Measurements from ENCODE around the gene EMX2.

Gene EMX2

DNA sequence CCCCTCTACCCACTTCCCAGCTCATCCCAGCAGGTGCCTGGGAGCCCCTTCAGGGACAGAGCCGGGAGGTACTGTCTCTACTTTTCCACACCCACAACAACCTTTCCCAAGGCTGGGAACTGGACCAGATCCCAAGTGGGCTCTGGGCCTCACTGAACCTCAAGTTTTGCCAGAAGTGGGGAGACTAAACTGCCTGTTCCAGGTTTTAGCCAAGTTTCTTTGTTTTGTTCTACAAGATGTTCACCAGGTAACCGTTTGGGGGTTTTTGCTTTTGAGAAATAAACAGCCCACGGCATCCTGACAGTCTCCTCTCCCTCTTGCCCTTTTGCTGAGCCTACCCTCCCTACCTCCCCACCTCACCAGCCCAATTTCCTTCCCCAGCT lies 10.6 kb upstream of the EMX2 start:
- no peak for DNase-seq (ENCODE audit: low spot score)

GRCh38 chr10:117532451-117533107 lies 10.0 kb upstream of the EMX2 start:
- no peak for DNase-seq (ENCODE audit: low spot score)

GRCh38 chr10:117533507-117534281 lies 8.9 kb upstream of the EMX2 start:
- DNase-seq (ENCODE audit: low spot score): no peak

DNA sequence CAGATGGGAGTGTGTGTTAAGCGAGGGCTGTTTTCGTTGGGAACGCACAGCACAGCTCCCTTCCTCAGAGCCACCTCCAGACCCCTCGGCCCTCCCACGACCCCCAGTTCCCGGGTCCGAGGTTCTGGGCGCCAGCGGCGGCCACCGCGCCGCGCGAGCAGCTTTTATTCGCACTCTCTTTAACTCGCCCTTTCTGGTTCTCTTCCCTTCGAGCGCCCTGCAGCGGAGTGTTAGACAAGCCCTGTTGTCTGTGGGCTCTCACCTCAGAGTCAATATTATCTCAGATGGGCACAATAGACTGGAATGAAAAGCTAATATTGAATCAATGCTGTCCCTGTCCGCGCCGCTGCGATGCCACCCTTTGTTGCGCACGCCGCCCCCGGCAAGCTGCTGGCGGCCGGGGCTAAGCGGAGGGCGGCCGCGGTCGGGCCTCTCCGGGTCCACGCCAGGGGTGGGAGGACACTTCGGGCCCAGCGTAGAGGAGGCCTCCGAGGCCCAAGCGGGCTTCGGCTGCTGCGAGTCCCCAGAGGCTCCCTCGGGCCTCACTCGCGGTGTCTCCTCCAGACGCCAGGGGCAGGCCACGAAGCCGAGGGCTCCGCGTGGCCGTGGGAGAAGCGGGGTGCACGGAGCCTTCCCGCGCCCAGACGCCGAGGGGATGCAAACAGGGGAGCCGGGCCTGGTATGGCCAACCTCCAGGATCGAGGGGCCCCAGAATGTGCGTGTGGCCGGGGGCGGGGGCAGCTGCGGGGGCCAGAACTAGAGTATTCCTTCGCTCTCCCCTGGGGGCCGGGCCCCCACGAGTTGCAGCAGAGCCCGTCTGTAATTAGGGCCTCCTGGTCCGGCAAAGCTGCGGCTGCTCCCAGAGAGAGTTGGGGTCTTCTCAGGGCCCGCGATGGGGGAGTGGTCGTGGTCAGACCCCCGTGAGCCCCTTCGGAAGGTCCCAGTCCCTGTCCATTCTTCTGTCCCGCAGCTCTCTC lies 7.9 kb upstream of the EMX2 start:
- no peak for DNase-seq (ENCODE audit: low spot score)

DNA sequence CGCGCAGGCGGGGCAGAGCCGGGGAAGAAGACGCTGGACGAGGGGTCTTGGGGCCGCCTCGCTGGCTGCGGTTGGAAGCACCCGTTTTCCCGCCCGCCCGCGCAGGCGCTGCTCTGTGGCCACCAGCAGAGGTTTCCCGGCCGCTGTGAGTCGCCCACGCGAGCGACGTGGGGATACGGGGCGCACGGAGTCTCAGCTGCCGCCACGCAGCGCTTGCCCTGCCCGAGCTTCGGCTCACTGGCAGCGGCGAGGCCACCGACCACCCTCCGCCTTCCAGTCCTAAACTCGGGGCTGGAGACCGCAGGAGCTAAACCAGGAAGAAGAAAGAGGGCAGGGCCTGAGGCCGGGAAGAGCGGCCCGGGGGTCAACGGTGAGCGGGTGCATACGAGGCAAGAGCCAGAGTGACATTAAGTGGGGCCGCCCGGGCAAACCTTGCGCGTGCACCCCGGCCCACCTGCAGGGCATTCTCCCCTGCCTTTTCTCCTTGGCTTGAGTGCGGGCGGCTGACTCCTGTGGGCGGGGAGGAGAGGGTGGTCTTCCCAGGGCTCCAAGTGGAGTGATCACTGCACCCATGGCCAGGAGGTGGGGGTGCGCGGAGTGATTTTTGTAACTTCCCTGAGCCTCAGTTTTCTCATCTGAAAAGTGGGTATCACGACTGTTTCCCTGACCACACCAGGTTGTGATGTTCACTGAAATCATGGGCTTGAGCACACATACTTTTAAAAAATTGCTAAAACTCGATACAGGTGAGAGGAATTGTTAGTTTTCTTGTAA lies 7.1 kb upstream of the EMX2 start:
- DNase-seq (ENCODE audit: low spot score): no peak

- no peak for DNase-seq (ENCODE audit: low spot score)
Measured at GRCh38 chr10:117536072-117536865, 6.3 kb upstream of the EMX2 start.

GRCh38 chr10:117536866-117537435 lies 5.6 kb upstream of the EMX2 start:
- DNase-seq (ENCODE audit: low spot score): no peak

GRCh38 chr10:117537436-117537903 lies 5.1 kb upstream of the EMX2 start:
- peak; percentile 59 for DNase-seq (ENCODE audit: low spot score)

DNA sequence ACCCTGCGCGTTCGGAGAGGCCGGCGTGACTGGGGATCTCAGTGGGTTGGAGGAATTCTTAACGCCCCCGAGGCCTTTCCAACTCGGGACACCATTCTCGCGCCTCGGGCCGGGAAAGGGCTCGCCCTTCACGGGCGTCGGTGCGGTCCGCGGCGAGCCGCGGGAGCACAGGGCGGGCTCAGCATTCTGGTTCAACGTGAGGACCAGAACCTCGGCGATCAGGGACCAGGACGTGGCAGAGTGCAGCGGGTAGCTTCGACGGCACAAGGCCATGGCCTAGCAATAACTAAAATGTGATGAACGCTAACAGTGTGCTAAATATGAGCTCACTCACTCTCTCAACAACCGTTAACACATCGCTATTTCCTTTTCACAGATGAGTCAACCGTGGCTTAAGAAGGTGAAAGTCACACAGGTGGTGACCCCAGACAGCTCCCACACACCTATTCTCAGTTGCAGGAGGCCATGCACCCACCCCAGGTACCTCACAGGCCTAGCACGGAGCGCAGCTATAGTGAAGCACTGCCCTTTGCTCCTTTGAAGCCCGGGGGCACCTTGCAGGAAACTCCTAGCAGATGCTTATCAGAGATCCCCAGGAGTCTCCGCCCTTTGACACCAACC lies 4.5 kb upstream of the EMX2 start:
- no peak for DNase-seq (ENCODE audit: low spot score)

DNA sequence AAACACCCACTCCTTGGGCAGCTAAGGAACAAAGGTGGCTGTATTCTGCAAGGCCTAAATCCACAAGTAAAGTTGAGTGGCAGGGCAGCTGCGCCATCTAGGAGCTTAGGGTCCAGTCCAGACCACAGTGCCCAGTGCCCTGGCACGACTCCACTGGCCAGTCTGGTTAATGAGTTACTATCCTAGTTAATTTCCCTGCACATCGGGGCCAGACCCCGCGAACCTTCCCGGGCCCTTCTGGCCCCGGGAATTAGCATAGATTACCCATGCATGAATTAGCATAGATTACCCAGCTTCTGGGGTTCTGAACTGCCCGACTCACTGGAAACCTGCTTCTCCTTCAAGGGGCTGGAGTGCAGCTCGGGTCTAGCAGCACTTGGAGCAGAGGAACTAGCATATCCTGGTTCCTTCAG lies 3.2 kb upstream of the EMX2 start:
- no peak for DNase-seq (ENCODE audit: low spot score)

DNA sequence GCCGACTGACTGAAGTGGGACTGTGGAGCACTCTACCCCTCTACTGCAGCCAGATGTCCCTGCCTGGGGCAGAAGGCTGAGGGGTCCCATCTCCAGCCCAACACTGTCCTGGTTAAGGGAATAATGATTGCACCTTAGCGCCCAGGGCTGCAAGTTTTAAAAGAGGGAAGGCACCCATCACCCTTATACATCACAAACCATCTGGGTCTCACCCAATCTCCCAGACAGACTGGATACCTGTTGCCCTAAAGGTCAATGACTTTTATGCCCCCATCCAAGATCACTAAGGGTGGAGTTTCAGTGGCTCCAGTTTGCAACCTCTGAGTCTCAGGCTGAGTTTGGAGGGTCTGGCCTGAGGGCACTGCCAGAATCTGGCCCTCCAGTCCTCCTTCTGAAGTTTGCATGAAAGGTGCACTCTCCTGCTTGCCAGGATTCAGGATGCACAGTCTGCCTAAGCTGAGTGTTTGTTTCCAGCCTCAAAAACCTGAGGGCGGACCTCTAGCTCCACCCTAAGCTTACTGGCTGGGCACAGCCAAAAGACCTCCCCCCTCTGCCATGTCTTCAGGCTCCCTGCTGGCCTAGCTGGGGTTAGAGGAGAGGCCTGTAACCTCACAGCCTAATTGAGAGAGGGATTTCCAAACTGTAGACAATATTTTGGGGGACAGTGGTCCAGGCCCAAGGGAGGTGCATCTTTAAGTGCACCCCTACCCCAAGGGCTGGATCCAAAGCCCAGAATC lies 2.5 kb upstream of the EMX2 start:
- DNase-seq (ENCODE audit: low spot score): no peak

DNA sequence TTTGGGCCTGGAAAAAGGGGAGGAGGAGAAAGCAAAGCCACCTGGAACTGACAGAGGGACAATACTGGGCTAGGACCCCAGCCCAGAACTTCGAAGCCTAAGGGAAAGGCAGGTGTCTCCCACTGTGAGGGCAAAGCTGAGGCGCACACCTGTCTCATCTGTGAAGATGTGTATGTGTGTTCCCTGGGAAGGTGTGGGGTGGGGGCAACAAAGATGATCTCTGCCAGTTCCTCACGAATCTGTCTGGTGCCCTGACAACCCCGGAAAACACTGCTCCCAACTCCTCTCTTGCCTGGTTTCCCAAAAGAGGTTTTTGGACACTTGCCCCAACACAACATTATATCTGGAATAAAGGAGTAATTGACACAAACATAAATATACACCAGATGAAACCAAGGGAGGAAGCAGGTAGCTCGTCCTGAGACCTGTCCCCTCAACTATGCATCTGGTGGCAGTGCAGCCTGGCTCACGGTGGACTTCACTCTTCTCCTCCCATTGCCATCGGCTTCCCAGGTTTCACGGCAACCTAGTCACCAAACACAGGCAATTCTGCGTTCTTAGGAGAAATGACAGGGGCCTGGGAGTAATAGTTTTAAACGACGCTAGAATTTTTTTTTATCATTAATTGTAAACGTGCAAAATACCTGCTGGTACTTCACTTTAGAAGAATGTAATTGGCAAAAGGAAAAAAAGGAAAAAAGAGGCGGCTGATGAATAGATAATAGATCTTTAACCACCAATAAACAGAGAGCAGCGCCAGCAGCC lies 1.7 kb upstream of the EMX2 start:
- DNase-seq (ENCODE audit: low spot score): no peak

- no peak for DNase-seq (ENCODE audit: low spot score)
Measured at GRCh38 chr10:117541405-117541908, 1.1 kb upstream of the EMX2 start.

GRCh38 chr10:117541909-117542705 lies 439 bp upstream of the EMX2 start:
- peak; percentile 45 for DNase-seq (ENCODE audit: low spot score)

DNA sequence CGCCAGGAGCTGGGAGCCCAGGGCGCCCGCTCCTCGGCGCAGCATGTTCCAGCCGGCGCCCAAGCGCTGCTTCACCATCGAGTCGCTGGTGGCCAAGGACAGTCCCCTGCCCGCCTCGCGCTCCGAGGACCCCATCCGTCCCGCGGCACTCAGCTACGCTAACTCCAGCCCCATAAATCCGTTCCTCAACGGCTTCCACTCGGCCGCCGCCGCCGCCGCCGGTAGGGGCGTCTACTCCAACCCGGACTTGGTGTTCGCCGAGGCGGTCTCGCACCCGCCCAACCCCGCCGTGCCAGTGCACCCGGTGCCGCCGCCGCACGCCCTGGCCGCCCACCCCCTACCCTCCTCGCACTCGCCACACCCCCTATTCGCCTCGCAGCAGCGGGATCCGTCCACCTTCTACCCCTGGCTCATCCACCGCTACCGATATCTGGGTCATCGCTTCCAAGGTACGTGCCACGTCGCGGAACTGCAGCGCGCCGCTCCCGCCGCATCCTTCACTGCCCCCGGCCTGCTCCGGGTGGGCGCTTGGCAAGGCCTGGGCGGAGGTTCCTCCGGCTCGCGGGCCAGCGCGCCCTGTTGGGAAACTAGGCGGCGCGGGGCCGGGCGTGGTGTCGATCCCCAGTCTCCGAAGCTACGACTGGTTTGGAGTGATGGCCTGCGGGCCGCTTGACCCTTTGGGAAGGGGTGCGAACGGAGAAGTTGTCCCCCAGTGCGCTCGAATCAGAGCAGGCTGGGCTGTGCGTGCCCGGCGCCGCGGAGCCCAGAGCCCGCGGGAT lies 868 bp downstream of the EMX2 start:
- DNase-seq (ENCODE audit: low spot score): no peak

GRCh38 chr10:117544004-117544701 lies 1.6 kb downstream of the EMX2 start:
- no peak for DNase-seq (ENCODE audit: low spot score)

All from germinal center (tissue), 1 donor.